ENCODE measurements around the gene MPL. TPM values are rescaled to one million over a fixed set of nuclear protein-coding genes. Genes with fewer than 3 reads are reported as not detected.

The MPL gene
- total and polyA plus RNA-seq, 2 of the 8 experiments (the other 6 are each of a cell fraction or from before 2014, with no cell fraction given): 0.08 TPM; not detected in 1

DNA sequence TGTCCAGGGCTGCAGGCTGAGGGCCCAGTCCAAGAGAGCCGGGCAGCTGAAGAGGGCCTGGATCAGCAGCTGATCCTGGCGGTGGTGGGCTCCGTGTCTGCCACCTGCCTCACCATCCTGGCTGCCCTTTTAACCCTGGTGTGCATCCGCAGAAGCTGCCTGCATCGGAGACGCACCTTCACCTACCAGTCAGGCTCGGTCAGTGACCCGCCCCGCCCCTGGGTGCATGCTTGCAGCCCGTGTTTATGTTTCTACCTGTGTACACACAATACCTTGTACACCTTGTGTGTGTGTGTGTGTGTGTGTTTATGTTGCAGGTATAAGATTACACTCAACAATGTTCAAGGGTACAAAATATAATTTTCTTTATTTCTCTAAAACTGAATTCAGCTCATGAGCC lies 23.8 kb upstream of the MPL start (continued):
- no peak for TF ChIP-seq ASH2L (IDR thresholded peaks at IDR 0.05; ENCODE audit: low read length)
- TF ChIP-seq CBX8 (IDR thresholded peaks at IDR 0.05; ENCODE audit: borderline replicate concordance, low read depth, low read length): no peak
- no peak for TF ChIP-seq CREB1 (IDR thresholded peaks at IDR 0.05)
- TF ChIP-seq SP2 (IDR thresholded peaks at IDR 0.05; ENCODE audit: low read length): no peak
- TF ChIP-seq KDM5A (IDR thresholded peaks at IDR 0.05; ENCODE audit: low read length): no peak
- no peak for TF ChIP-seq YY1 (IDR thresholded peaks at IDR 0.05; ENCODE audit: low read depth, low read length)
